DMS114 treated with DMSO at 0.1 percent for 48 hours (cell line): ENCODE data around the gene TCP11.

Experiments
- DNase-seq: peaks from one replicate; lab custom pipeline; 2025; ENCODE audit not compliant: unreplicated experiment; lab: John Stamatoyannopoulos, UW

The TCP11 gene

DNA sequence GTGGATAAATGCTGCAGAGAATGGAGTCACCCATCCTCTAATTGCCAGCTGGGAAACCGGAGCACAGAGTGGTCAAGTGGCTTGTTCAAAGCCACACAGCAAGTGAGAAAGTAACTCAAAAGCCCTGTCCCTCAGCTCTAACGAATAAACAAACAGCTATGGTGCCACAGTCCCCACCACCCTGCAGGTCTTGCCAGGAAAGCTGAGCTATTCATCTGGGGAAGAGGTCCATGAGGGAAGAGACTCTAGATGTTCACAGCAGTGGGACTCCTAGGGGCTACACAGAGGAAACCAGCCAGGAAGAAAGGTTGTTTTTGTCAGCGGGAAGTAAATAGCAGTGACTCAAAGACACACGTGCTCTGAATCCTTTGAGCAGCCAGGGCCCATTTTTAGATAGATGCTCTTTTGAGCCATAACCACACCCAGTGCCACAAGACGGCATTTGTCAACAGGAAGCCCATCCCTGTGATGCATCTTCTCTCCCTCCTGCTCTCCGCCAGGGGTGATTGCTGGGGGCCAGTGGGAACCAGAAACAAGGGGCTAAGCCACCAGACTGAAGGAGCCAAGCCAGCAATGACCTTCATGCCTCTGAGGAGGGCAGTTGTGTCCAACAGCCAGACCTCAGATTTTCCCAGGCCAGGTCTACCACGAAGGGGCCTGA is 32.4 kb upstream of the TCP11 start:
- DNase-seq: no peak

DNA sequence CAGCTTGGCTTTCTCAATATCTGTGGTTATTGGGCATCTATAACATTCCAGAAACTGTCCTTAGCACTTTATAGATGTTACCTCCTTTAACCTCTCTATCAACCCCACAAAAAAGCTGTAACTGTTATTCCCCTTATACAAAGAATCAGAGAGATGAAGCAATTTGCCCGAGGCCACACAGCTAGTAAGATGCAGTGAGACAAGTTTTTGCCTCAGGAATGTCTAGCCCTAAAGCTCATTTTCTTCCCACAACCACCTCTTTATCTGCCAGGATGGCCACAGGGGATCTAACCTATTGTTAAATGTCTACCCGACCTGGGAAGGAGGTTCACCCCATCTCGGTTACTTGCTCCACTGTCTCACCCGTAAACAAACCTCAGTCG is 31.9 kb upstream of the TCP11 start:
- no peak for DNase-seq

DNA sequence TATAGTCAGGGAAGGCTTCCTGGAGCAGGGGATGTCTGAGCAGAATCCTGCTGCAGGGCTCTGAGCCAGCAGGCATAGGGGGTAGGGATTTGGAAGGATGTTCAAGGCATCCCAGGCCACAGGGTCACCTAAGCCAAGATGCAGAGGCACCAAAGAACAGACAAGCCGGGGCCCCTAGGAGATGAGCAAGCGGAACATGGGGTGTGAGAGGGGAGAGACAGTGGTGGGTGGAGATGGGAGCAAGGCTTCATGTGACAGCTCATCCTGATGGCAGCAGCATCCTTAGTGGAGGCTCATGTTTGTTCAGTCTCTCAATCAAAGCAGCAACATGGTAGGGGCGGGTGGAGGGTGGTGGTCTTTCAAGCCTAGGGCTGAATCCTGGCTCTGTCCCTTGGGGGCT is 29.8 kb upstream of the TCP11 start:
- no peak for DNase-seq

DNA sequence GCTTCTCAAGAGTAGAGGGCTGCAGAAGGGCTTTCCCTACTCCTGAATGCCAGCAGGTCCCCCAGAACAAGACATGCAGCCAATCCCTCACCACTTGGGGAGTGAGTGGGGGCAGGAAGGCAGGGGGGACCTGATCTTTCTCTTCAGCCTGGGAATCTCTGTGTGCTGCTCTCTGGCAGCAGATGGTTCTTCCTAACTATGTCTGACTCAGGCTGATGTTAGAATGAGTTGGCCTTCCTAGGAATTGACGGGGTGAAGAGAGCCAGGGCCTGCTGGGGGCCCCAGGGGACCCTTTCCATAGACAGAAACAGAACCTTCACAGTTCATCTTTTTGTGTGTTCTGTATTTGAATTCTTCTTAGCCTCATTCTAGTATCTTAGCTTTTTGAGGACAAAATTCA is 29.0 kb upstream of the TCP11 start:
- no peak for DNase-seq

- DNase-seq: no peak
Measured at GRCh38 chr6:35168461-35168861, 27.3 kb upstream of the TCP11 start.

- DNase-seq: no peak
Measured at GRCh38 chr6:35167505-35167904, 26.4 kb upstream of the TCP11 start.

DNA sequence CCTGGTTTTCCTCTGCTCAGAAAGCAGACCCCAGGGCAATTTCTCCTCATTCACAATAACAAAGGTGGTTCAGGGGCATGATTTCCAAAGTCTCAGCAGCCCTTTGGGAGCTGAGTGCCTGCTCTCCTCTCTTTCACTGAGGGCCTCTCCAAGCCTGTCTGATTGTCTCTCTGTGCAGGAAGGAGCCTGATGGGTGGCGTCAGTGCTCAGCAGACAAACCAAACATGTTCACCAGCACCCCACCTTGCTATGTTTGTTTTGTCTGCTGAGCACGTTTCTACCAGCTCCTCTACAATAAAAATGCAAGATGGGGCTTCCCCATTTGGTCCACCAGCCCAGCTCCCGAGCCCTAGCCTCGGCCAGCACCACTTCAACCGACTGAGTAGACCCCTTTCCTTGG is 25.4 kb upstream of the TCP11 start:
- DNase-seq: no peak

GRCh38 chr6:35166116-35166515 is 25.0 kb upstream of the TCP11 start:
- no peak for DNase-seq

- no peak for DNase-seq
Measured at GRCh38 chr6:35165630-35166071, 24.5 kb upstream of the TCP11 start.

- no peak for DNase-seq
Measured at GRCh38 chr6:35164868-35165267, 23.7 kb upstream of the TCP11 start.

DNA sequence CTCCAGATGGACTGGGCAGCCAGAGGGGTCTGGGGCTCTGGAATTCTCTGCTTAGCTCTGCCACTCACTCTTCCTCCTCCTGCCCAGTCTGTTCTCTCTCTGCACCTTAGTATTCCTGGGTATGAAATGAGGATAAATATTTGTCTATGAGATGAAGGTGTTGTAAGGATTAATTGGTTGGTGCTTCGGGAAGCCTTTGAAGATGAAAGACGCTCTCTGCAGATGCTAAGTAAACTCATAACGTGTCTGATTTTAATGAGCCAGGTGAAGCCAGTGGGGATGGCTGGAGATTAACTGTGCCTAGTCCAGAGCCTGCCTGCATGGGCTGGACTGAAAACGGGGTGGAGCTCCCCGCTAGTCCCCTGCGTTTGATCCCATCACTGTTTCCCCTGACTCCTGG is 23.1 kb upstream of the TCP11 start:
- DNase-seq: no peak

GRCh38 chr6:35163836-35164235 is 22.7 kb upstream of the TCP11 start:
- no peak for DNase-seq

DNA sequence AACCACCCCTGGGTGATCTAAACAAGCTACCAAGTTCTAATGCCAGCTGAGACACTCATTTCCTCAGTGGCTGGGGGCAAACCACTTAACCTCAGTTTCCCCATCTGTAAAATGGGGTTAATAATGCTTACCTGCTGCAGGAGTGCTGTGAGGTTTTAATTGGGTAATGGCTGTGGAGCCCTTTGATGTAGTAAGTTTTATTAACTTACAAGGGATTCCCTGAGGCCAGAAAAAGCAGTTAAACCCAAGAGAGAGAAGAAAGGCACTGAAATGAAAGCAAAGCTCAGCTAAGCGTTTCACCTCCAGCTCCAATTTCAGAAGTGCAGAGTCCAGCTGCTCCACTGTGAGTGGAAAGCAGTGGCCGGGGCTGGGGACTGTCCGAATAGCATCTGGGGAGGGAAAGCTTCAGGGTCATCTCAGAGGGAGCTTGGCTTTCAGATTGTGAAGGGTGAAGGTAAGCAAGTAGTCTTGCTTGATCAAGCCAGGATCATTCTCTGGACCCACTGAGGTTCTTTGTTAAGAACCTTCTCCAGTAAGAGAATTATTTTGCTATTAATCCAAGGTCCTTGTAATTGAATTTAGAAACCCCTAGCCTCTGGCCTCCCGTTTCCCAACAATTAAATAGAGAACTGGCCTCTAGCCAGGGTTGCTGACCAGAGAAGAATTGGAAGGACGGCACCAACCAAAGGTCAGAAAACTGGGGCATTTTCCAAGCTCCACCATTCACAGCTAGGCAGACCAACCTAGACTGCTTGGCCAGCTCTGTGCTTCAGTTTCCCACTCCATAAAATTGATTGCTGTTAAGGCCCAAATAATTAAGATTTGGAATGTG is 20.9 kb upstream of the TCP11 start:
- DNase-seq: no peak

GRCh38 chr6:35161266-35161665 is 20.1 kb upstream of the TCP11 start:
- DNase-seq: no peak

DNA sequence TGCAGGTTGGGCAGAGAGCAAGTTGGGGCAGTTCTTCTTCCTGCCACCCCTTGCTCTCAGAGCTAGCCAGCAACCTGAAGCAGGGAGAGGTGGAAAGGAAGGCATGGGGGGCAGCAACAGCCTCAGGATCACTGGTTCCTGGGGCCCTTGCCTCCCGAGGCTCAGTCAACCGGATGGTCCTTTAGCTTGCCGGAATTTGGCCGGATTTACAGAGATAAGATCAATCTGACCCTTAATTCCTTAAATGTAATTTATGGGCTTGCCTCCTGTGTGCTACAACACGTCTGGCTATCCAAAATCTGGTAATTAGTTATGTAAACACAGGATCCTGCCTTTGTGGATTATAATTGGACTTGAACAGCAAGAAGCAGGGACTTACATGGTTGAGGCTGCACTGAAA is 19.5 kb upstream of the TCP11 start:
- no peak for DNase-seq

DNA sequence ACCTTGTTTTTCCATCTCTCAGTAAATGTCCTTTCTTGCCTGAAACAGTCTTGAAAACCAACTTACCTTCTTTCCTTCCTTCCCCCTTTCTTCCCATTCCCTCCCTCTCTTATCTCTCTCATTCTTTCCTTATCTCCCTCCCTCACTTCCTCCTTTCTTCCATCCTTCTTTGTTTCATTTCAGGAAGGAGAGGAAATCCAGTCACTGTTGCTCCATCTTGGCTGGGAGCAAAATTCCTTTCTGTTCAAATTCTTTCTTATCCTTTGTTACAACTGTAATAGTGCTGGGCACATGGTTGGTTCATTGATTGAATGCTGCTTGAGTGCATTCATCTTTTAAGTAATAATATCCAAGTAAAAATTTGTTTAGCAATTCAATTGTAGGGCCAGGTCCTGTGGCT is 17.4 kb upstream of the TCP11 start:
- DNase-seq: no peak

DNA sequence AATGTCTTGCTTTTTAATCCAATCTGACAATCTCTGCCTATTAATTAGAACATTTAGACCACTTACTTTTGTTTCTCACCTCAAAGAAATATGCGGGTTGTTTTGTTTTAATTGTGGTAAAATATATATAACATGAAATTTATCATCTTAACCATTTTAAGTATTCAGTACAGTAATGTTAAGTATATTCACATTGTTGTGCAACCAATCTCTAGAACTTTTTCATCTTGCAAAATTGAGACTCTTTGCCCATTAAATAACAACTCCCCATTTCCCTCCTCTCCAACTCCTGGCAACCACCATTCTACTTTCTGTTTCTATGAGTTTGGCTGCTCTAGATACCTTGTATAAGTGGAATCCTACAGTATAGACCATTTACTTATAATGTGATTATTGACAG is 13.8 kb upstream of the TCP11 start:
- DNase-seq: no peak

DNA sequence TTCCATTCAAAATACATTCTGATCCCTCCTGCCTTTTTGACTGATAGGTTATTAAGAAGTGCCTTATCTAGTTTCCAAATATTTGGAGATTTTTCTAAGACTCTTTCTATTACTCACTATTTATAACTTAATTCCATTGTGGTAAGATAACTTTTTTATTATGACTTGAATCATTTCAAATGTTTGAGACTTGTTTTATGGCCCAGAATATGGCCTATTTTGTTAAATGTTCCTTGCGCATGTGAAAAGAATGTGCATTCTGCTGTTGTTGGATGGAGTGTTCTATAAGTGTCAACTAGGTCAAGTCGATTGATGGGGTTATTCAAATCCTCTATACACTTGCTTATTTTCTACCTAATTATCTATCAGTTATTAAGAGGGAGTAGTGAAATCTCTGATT is 13.1 kb upstream of the TCP11 start:
- DNase-seq: no peak

GRCh38 chr6:35152067-35152707 is 11.0 kb upstream of the TCP11 start:
- no peak for DNase-seq

DNA sequence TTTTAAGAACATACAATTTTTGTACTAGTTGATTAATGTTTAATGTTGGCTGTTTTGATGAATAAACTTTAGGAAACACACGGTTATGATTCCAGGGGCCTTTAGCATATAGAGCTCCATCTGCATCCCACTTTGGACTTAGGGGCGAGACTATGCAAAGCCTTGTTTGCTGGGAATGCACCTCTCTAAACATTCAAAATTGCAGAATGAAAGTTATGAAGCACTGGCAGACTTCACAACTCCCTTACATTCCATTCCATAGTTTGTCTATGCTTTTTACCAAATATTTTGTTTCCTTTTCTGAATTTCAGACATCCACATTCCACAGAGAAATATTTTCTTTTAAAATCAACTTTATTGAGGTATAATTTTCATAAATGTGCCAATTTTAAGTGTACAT is 10.3 kb upstream of the TCP11 start:
- no peak for DNase-seq

DNA sequence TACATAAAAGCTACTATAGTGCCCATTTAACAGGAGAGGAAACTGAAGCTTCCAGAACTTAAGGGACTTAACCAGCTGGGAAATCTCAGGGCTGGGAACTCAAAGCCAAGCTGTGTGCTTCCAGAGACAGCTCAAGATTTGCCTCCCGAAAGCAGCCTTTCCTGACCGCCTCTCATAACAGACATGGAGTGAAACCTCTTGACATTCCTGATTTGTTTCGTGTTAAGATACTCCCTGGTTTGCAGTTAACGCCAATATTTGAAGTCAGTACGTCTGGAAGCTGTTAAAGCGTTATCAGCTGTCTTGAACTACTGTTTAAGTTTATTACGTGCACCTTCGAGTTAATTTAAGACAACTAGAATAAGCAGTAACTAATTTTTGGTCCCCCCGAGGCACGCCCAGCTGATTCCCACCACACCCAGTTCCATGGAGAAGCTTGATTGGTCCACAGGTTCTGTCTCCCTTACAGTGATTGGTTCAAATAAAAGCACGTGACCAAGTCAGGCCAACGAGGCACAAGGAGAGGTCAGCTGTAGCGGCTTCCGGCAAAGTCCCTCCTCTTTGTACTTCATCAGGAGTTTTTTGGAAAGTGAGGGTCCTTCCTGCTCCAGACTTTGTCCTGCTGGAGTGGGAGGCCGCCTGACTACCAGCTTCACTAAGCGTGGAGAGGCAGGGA is 8.9 kb upstream of the TCP11 start:
- no peak for DNase-seq
